Measurements from ENCODE around the gene IQCM.

- no peak for TF ChIP-seq SPI1 (IDR thresholded peaks at IDR 0.05; ENCODE audit: borderline replicate concordance, low read depth)
- no peak for TF ChIP-seq CTCF (IDR thresholded peaks at IDR 0.05; ENCODE audit: insufficient read depth, low read length)
Measured at GRCh38 chr4:149645790-149646189, 169.9 kb downstream of the IQCM start.

Data from HL-60 (cell line).